ENCODE data around the gene ADSS2. TPM values are rescaled to one million over a fixed set of nuclear protein-coding genes. Genes with fewer than 3 reads are reported as not detected.
A peak's percentile ranks its signal among the peaks of the same experiment; 100 is the strongest.
"Not testable (repeated sequence)": the region's sequence is repeated elsewhere in the genome, so short reads cannot be mapped to it uniquely, and the experiment has no call there.

ADSS2 gene
- 10 to 100 TPM; 12.8 to 21.4 (median 17.8) TPM for polyA plus RNA-seq

GRCh38 chr1:244451539-244451950 is at the start of gene ADSS2:
Gene ADSS2 (minus strand): TSS chr1:244451909. CDS start chr1:244451817, 92 bp downstream.
- WGBS, 3 donors, result 0 to 1% (median 0%) methylated on average over 37 to 45 of the region's 45 CpGs

GRCh38 chr1:244500515-244500914 is 48.8 kb upstream of the ADSS2 start:
- 84 to 93% (median 92%) methylated on average over 4 of the region's 4 CpGs for WGBS, 3 donors
- H3K27ac ChIP-seq (ENCODE audit: low read depth, low read length), result not testable (repeated sequence)

More at GRCh38 chr1:244451539-244451950, at the start of gene ADSS2:
- peak within 1 kb of the TSS; percentile 81 for H3K27ac ChIP-seq (ENCODE audit: low read depth, low read length)

- 83 to 91% (median 90%) methylated on average over 2 of the region's 2 CpGs for WGBS, 3 donors
- not testable (repeated sequence) for H3K27ac ChIP-seq (ENCODE audit: low read depth, low read length)
These were observed 47.8 kb upstream of the ADSS2 start for GRCh38 chr1:244499484-244499883.

GRCh38 chr1:244497805-244498204 is 46.1 kb upstream of the ADSS2 start:
- H3K27ac ChIP-seq (ENCODE audit: low read depth, low read length), result no peak overlapping the region
- 41 to 80% (median 56%) methylated on average over 1 of the region's 1 CpG for WGBS, 3 donors

- WGBS, 3 donors, result 74 to 77% (median 76%) methylated on average over 1 of the region's 1 CpG
These were observed 44.5 kb upstream of the ADSS2 start for GRCh38 chr1:244496186-244496585.

GRCh38 chr1:244494653-244495052 is 42.9 kb upstream of the ADSS2 start:
- H3K27ac ChIP-seq (ENCODE audit: low read depth, low read length), result no peak overlapping the region
- WGBS, 3 donors, result 88 to 94% (median 90%) methylated on average over 2 of the region's 2 CpGs

More at GRCh38 chr1:244496186-244496585, 44.5 kb upstream of the ADSS2 start:
- no peak overlapping the region for H3K27ac ChIP-seq (ENCODE audit: low read depth, low read length)

- H3K27ac ChIP-seq (ENCODE audit: low read depth, low read length), result not testable (repeated sequence)
- WGBS, 3 donors, result 64 to 84% (median 78%) methylated on average over 3 of the region's 3 CpGs
These were observed 33.3 kb upstream of the ADSS2 start for GRCh38 chr1:244484971-244485370.

GRCh38 chr1:244473059-244473605 is 21.4 kb upstream of the ADSS2 start:
- 92 to 95% (median 92%) methylated on average over 6 of the region's 6 CpGs for WGBS, 3 donors

GRCh38 chr1:244466724-244467123 is 15.0 kb upstream of the ADSS2 start:
- no peak overlapping the region for H3K27ac ChIP-seq (ENCODE audit: low read depth, low read length)
- WGBS, 3 donors, result 68 to 81% (median 73%) methylated on average over 2 of the region's 2 CpGs

More at GRCh38 chr1:244473059-244473605, 21.4 kb upstream of the ADSS2 start:
- H3K27ac ChIP-seq (ENCODE audit: low read depth, low read length), result no peak overlapping the region

- H3K27ac ChIP-seq (ENCODE audit: low read depth, low read length), result no peak within 1 kb of the TSS
- WGBS, 3 donors, result 13 to 17% (median 17%) methylated on average over 54 to 61 of the region's 61 CpGs
These were observed 9.7 kb upstream of the ADSS2 start, which contains the start of gene CATSPERE for GRCh38 chr1:244461245-244462071. Gene CATSPERE (plus strand): TSS chr1:244461273. CDS start chr1:244461430, 157 bp downstream.

- WGBS, 3 donors, result 91 to 95% (median 92%) methylated on average over 4 of the region's 4 CpGs
- no peak overlapping the region for H3K27ac ChIP-seq (ENCODE audit: low read depth, low read length)
These were observed 8.5 kb upstream of the ADSS2 start for GRCh38 chr1:244460197-244460596.

GRCh38 chr1:244458781-244459180 is 7.1 kb upstream of the ADSS2 start:
- H3K27ac ChIP-seq (ENCODE audit: low read depth, low read length), result no peak overlapping the region
- 98 to 100% (median 99%) methylated on average over 4 of the region's 4 CpGs for WGBS, 3 donors

- 93 to 95% (median 94%) methylated on average over 1 of the region's 1 CpG for WGBS, 3 donors
- no peak overlapping the region for H3K27ac ChIP-seq (ENCODE audit: low read depth, low read length)
These were observed 4.9 kb upstream of the ADSS2 start for GRCh38 chr1:244456586-244456985.

GRCh38 chr1:244454412-244454811 is 2.7 kb upstream of the ADSS2 start:
- WGBS, 3 donors, result 35 to 88% (median 83%) methylated on average over 6 of the region's 6 CpGs
- no peak overlapping the region for H3K27ac ChIP-seq (ENCODE audit: low read depth, low read length)

- H3K27ac ChIP-seq (ENCODE audit: low read depth, low read length), result peak overlapping the region; percentile 81
- 6 to 8% (median 7%) methylated on average over 38 to 47 of the region's 47 CpGs for WGBS, 3 donors
These were observed 464 bp upstream of the ADSS2 start for GRCh38 chr1:244451951-244452795.

- H3K27ac ChIP-seq (ENCODE audit: low read depth, low read length), result peak overlapping the region; percentile 81
- 1% methylated on average over 40 to 41 of the region's 41 CpGs for WGBS, 3 donors
These were observed 841 bp downstream of the ADSS2 start for GRCh38 chr1:244450597-244451538.

GRCh38 chr1:244449936-244450508 is 1.7 kb downstream of the ADSS2 start:
- H3K27ac ChIP-seq (ENCODE audit: low read depth, low read length), result no peak overlapping the region
- WGBS, 3 donors, result 61 to 79% (median 65%) methylated on average over 8 of the region's 8 CpGs

Data from adipose tissue (tissue), 3 donors.